ENCODE results near the gene SLC35C1.
"Not testable (repeated sequence)": the region's sequence is repeated elsewhere in the genome, so short reads cannot be mapped to it uniquely, and the experiment has no call there.

SLC35C1 gene

DNA sequence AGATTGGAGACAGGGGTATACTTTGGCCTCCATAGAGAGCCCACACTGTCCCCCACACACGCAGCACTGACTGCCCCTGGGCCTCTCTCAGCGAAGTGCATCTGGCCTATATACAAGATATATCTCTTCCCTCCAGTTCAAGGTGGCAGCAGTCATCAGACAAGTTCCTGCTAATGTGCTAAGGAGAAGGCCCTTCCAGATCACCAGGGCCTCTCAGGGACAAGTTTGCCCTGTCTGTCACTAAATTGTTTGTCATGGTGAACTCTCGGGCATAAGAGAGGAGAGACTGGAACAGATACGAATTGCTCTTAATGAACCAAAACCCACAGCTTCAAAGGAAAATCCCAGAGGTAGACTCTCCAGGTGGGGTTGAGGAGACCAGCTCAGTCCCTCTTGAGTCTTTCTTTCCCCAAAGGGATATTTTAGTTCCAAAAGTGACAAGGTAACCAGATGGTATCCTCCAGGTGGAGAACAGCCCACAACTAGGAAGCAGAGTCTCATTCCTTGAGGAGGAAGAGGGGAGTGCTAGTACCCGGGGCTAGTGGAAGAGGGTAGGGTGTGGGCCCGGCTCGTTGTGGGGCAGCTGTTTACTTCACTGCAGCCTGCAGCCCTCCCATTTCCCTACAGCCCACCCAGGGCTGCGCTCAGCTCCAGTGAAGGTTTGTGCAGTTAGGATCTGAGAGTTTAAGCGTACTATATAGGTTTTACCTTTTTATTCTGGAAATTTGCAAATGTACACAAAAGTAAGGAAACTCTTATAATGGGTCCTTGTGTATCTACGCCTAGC, 2.2 kb upstream of the SLC35C1 start:
- H3K27ac ChIP-seq = no peak overlapping the region
- H4K20me1 ChIP-seq = peaks cover 6% of the 10 kb centered on the region; the same call in 1 of the 2 replicates
- H3K4me2 ChIP-seq = no peak overlapping the region
- H3K9me3 ChIP-seq = peaks cover 10% of the 10 kb centered on the region; the same call in 1 of the 2 replicates
- peaks cover under 1% of the 10 kb centered on the region; the same call in 1 of the 2 replicates for H3K36me3 ChIP-seq
- peaks cover 31% of the 10 kb centered on the region for H3K4me1 ChIP-seq
- H3K27me3 ChIP-seq = no peaks in the 10 kb centered on the region
- no peak overlapping the region for H3K9ac ChIP-seq
- H3K4me3 ChIP-seq = no peak overlapping the region
- no peak for TF ChIP-seq Cebpa-rat (IDR thresholded peaks at IDR 0.05)

DNA sequence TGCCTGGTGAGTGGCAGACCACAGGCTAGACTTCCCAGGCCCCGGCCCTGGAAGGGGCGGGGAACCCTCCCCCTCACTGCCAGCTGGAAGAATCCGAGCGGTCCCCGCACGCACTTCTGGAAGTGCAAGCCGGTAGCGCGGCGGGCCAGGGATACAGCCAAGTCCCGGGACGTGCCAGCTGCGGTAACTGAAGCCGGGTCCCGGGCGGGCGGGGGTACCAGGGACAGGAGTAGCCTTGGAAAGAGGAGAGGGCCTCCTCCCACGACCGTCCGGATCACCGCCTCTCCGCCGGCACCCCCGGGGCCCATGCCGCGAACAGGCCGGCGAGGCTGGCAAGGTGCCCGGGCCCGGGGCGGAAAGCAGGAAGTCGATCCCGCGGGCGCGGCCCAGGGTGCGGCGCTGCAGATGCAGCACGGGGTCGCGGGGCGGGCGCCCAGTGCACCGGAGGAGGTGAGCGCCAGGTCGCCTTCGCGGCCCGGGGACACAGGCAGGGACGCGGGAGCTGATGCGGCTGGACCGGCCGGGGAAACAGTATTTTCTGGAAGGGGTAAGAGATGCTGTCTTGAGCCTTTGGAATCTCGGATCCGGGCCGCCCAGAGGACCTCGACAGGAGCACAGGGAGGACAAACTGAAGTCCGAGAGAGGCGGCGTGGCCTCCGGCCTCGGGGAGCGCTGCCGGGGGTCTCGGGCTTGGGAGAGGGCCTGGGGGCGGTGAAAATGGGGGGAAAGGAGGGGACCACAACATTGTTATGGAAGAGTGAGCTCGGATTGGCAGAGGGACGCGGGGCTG, 783 bp upstream of the SLC35C1 start:
- H3K4me1 ChIP-seq = peaks cover 40% of the 10 kb centered on the region
- H3K9ac ChIP-seq = peak overlapping the region; percentile 79

DNA sequence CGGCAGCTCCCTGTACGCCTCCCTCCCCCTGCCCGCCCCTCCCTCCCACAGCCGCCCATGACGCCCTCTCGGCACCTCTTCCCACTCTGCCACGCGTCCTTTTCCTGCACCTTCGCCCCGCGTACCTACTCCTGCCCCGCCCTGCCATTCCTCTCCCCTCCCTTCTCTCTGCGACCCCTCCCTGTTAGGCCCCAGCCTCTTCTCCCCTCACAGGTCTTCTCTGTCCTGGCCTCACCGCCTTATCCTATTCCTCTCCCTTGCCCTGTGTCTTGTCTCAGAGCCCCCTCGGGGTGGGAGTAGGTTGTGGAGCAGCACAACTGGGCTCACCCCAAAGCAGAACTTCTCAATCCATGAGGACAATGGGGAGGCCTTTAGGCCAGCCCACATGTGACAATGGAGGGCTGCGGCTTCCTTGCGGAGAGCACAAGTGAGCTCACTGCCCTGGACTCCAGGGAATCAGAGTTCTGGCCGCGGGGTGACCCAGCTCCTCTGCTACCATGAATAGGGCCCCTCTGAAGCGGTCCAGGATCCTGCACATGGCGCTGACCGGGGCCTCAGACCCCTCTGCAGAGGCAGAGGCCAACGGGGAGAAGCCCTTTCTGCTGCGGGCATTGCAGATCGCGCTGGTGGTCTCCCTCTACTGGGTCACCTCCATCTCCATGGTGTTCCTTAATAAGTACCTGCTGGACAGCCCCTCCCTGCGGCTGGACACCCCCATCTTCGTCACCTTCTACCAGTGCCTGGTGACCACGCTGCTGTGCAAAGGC, 539 bp downstream of the SLC35C1 start:
- peak overlapping the region; percentile 88 for H3K4me3 ChIP-seq
- H3K4me1 ChIP-seq = peaks cover 51% of the 10 kb centered on the region
- H3K4me2 ChIP-seq = peak overlapping the region; percentile 99
- H3K9me3 ChIP-seq = no peaks in the 10 kb centered on the region
- peak overlapping the region; percentile 79 for H3K9ac ChIP-seq
- no peaks in the 10 kb centered on the region for H3K27me3 ChIP-seq
- no peak for TF ChIP-seq Cebpa-rat (IDR thresholded peaks at IDR 0.05)
- peaks cover 18% of the 10 kb centered on the region for H4K20me1 ChIP-seq
- H3K36me3 ChIP-seq = peaks cover 27% of the 10 kb centered on the region
- H3K27ac ChIP-seq = peak overlapping the region; percentile 72

More for the DNA sequence above, 783 bp upstream of the SLC35C1 start:
- peak overlapping the region; percentile 99 for H3K4me2 ChIP-seq
- peak overlapping the region; percentile 72; the same call in 1 of the 2 replicates for H3K27ac ChIP-seq
- H3K36me3 ChIP-seq = peaks cover 14% of the 10 kb centered on the region
- H4K20me1 ChIP-seq = peaks cover 6% of the 10 kb centered on the region; the same call in 1 of the 2 replicates
- H3K4me3 ChIP-seq = peak overlapping the region; percentile 88
- H3K27me3 ChIP-seq = no peaks in the 10 kb centered on the region
- TF ChIP-seq Cebpa-rat (IDR thresholded peaks at IDR 0.05) = no peak
- 0 out of 2 replicates have a peak, but pooled peaks cover 3% of the 10 kb centered on the region for H3K9me3 ChIP-seq

DNA sequence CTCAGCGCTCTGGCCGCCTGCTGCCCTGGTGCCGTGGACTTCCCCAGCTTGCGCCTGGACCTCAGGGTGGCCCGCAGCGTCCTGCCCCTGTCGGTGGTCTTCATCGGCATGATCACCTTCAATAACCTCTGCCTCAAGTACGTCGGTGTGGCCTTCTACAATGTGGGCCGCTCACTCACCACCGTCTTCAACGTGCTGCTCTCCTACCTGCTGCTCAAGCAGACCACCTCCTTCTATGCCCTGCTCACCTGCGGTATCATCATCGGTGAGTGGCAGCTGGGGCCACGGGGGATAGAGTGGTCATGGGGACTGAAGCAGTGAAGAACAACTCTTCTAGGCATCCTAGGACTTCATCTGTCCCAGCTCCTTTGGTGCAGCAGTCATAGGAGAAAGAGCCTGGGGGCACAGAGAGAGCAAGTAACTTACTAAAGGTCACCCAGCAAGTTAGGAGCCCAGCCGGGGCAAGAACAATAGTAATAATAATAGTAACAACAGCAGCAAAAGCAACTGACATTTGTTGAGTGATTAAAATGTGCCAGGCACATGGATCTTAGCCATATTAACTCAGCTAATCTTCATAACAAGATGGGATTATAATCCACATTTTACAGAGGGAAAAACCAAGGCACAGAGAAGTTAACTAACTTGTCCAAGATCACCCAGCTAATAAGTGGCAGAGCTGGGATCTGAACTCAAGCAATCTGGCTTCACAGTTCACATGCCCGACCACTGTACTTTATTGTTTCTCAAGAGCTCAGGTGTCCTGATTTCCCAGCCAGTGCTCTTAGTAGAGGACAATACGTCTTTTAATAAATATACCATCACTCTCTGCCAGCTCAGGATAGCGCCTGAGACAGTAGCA, 1.4 kb downstream of the SLC35C1 start:
- no peaks in the 10 kb centered on the region for H3K9me3 ChIP-seq
- H3K27ac ChIP-seq = no peak overlapping the region
- H3K27me3 ChIP-seq = no peaks in the 10 kb centered on the region
- H3K4me1 ChIP-seq = peaks cover 60% of the 10 kb centered on the region
- peak overlapping the region; percentile 99 for H3K4me2 ChIP-seq
- H4K20me1 ChIP-seq = peaks cover 27% of the 10 kb centered on the region
- TF ChIP-seq Cebpa-rat (IDR thresholded peaks at IDR 0.05) = no peak
- peak overlapping the region; percentile 79 for H3K9ac ChIP-seq
- peak overlapping the region; percentile 88 for H3K4me3 ChIP-seq
- H3K36me3 ChIP-seq = peaks cover 35% of the 10 kb centered on the region

DNA sequence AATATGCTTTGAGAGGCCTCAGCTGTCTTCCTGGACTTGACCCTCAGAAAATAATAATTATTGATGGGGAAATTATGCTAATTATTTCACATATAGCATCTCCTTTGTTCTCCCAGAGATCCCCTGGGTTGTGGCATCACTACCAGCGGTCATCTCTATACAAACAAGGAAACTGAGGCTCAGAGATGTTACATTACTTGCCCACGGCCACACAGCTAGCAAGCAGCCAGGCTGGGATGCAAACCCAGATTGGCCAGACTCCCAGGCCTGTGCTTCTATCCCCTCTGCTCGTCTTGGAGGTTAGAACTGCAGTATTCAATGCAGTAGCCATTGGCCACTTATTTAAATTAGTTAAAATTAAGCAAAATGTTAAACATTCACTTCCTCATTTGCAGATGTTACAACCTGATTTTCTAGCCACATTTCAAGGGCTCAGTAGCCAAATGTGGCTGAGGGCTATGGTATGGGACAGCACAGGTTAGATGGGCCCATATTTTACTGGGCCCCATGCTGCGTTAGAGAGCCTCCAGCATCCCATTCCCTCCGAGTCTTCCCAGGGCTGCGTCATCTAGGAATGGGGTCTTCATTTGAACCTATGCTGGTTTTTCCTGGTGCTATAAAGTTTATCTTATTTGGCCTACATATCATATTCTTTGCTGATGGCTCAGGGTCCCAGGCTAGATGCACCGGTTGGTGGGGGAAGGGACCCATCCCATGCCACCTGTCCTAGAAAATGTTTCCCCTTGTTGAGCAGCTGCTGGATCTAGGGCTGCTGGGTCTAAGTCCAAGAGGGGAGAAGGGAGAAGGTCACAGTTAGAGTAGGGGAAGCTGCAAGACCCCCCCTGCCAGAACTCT, 2.2 kb downstream of the SLC35C1 start:
- Histone ChIP-seq H3K9ac (no peak overlapping the region; the same call in 1 of the 2 replicates), H3K36me3 (peaks cover 44% of the 10 kb centered on the region), H3K4me1 (peaks cover 68% of the 10 kb centered on the region), H3K27me3 (no peaks in the 10 kb centered on the region), H3K4me3 (no peak overlapping the region; the same call in 1 of the 2 replicates), H3K9me3 (no peaks in the 10 kb centered on the region), H3K27ac (no peak overlapping the region), H3K4me2 (peak overlapping the region; percentile 99), H4K20me1 (peaks cover 35% of the 10 kb centered on the region)
- no peak for TF ChIP-seq Cebpa-rat (IDR thresholded peaks at IDR 0.05)

DNA sequence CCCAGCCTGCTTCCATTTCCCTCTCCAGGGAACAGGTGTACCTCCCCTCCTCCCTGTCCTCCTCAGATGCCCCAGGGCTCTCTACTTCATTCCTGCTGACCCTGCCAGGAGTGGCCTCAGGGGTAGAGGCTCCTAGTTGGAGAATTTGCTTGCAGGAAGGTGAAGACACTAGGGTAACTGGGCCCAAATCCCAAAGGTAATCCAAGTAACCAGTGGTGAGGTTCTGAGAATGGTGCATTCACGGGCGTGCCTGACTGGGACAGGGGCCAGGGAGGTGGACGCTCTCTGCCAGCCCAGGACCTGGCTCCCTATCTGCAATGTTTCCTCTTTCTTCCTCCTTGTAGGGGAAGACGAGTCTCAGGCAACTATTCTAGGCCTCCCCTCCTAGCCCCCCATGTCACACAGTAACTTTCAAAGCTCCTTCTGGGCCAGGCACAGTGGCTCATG, 2.9 kb downstream of the SLC35C1 start:
- H3K9me3 ChIP-seq = no peaks in the 10 kb centered on the region
- peak overlapping the region; percentile 99 for H3K4me2 ChIP-seq
- H4K20me1 ChIP-seq = peaks cover 42% of the 10 kb centered on the region
- H3K36me3 ChIP-seq = peaks cover 50% of the 10 kb centered on the region
- H3K9ac ChIP-seq = no peak overlapping the region; the same call in 1 of the 2 replicates
- H3K27ac ChIP-seq = no peak overlapping the region
- no peaks in the 10 kb centered on the region for H3K27me3 ChIP-seq
- H3K4me3 ChIP-seq = no peak overlapping the region
- TF ChIP-seq Cebpa-rat (IDR thresholded peaks at IDR 0.05) = no peak
- peaks cover 73% of the 10 kb centered on the region for H3K4me1 ChIP-seq

- H3K27ac ChIP-seq, H3K27me3 ChIP-seq, H3K9ac ChIP-seq, H3K4me2 ChIP-seq, H3K9me3 ChIP-seq, H3K4me3 ChIP-seq: not testable (repeated sequence)
- peaks cover 44% of the 10 kb centered on the region for H4K20me1 ChIP-seq
- peaks cover 52% of the 10 kb centered on the region for H3K36me3 ChIP-seq
- peaks cover 73% of the 10 kb centered on the region for H3K4me1 ChIP-seq
Measured at GRCh38 chr11:45808427-45808826, 3.5 kb downstream of the SLC35C1 start.

Measured in BLaER1 (cell line).